Renal pelvis (tissue), 4 donors: ENCODE measurements around the gene FER. TPM values are rescaled to one million over a fixed set of nuclear protein-coding genes. Genes with fewer than 3 reads are reported as not detected.
"Not testable (repeated sequence)": the region's sequence is repeated elsewhere in the genome, so short reads cannot be mapped to it uniquely, and the experiment has no call there.

Source experiments
- DNase-seq: peaks from one replicate; pipeline ENCODE4 v3.0.0-alpha.2; 2013
- polyA plus RNA-seq, 3 donors: library from polyadenylated mRNA; unstranded; fragments of 120-200 nt; gene quantifications; one replicate each; pipeline ENCODE4 v1.2.1, GENCODE V29; 2013; ENCODE audit not compliant: insufficient read length in 3 of 3

Gene FER
- polyA plus RNA-seq, 3 donors, result 14.9 to 19.3 (median 17.3) TPM

DNA sequence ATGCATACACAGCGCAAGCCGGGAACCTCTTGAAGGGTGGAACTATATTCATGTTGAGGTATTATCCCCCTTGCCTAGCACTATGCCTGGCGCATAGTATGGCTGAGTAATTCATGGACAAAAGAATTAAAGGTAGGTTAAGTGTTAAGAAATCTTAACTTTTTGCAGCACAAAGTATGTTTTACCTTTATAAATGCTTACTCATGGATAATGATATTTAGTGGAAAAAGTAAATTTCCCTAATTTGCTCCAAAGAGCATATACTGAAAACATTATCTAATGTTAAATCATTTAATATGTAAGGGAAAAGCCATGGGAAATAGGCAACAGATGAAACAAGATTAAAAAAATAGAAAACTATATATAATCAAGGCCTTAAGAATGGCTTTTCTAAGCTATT, 365.9 kb downstream of the FER start:
- DNase-seq, result no peak

GRCh38 chr5:109121225-109121624, 373.5 kb downstream of the FER start:
- DNase-seq, result no peak

DNA sequence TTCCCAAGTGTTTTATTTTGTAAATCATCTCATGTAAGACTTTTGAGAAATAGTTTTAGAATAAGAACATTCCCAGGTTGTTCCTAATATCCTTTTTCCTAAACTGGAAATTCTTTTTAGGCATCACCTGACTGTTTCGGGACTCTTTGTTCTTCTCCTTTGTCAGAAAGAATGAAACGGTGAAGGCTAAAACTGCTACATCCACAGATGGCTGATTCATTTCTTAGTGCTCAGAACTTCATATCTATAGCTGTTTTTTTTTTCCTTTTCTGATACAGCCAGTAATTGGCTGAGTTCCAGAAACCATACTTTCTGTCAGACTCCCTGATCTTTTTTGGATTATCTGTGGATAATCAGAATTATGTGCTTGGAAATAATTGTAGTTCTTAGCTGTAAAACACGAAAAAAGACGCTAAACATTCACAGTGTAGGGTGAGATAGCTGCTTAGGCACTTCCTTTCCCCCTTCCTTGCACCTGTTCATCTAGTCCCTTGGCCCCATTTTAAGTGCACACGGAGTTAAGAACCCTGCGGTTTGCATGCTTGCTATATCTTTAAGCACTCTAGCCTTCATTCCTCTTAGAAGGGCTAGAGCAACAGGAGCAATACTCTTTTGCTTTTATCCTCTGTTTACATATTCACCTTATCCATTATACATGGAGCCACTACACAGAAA, 378.2 kb downstream of the FER start:
- no peak for DNase-seq

DNA sequence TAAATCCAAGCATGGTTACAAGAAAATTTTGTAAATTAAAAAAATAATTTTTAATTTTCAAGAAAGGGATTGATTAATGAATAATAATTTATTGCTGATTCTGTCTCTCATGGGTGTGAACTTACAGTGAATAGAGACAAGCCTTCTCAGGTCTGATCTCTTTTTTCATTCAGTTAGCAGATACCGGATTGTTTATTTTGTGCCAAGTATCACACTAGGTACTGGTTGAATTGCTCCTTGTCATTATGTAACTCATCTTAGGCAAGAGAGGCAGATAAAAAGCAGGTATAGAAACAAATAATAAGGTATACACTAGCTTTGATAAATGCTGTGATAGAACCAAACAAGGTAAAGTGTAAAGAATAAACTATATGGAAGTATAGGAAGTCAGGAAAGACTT, 378.8 kb downstream of the FER start:
- no peak for DNase-seq

DNA sequence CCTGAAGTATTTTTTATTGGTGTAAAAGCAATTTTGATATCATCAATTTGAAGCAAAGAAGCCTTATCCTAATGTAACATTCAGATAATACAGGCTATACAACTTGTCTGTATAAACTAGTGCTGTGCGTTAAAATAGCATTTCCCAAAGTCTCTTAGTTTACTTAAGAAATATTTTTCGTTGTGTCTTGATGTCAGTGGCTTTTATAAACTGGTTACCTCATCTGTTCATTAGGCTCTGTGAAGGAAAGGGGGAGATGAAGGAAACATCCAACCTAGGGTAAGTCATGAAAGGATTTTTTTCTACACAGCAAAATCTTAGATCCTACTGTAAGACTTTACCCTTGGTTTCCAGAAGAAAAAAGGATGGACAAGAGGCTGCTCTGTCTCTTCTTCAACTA, 389.2 kb downstream of the FER start:
- no peak for DNase-seq

GRCh38 chr5:109141222-109142200, 393.8 kb downstream of the FER start:
- no peak for DNase-seq

- peak; percentile 73 for DNase-seq
Measured at GRCh38 chr5:109143031-109143430, 395.3 kb downstream of the FER start.

- DNase-seq, result no peak
Measured at GRCh38 chr5:109145139-109145538, 397.4 kb downstream of the FER start.

- no peak for DNase-seq
Measured at GRCh38 chr5:109146591-109146990, 398.9 kb downstream of the FER start.

DNA sequence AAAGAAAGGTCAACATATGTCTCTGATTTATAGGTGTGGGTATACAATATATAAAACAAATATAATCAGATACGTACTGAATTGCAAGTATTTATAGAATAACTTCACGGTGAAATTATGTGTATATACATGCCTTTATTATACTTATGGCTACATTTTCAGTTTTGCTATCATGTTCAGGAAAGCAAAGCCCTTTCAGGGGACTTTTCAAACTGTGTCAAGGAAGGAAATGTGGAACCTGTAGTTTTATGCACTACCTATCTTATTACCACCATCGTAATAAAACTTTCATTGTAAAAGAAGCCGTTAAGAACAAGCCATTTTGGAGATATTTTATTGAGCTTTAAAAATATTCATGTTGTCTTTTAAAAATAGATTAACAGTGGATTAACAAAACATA, 404.9 kb downstream of the FER start:
- DNase-seq, result no peak

GRCh38 chr5:109155625-109156024, 407.9 kb downstream of the FER start:
- no peak for DNase-seq

- no peak for DNase-seq
Measured at GRCh38 chr5:109156885-109157284, 409.2 kb downstream of the FER start.

DNA sequence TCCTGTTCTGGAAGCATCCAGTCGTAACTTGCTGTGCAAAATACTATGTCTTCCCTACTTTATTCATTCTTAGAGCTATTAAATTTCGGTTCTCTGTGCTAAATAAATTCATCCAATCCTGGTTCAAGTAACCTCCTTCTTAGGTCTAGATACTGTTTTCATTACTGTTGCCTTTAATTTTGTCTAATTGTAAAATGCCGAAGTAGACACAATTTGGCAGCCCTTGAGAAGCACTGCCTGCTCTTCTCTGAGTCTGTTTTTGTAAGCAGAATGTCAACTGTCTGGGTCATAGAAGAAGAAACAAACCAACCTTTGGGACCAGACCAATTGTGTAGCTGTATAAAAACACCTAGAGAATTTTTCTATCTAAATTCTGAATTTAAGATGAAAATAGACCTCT, 412.8 kb downstream of the FER start:
- no peak for DNase-seq

DNA sequence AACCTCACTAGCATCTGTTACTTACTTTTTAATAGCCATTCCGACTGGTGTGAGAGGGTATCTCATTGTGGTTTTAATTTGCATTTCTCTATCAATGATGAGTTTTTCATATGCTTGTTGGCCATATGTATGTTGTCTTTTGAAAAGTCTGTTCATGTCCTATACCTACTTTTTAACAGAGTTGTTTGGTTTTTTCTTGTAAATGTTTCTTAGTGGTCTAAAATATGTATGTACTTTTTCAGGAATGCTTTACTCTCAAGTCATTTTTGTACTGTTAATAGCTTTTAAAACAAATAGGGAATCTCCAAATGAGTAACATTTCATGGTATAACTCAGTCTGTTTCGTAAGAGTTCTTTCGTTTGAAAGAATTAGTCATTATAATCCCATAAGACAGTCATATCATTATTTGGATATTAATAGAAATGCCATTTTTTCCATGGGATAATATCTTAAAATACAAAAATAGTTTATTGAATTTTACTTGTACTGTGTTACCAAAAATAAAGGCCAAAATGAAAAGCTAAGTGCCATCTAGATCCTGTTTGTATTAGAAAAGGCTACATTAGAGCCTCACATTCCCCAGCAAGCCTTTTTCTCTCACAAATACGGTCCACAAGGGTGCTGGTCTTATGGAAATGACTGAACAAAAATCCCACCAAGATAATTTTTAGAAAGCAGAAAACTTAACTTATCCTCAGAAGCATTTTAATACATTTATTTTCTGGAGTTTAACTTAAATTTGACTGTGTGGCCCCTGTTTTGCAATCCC, 414.4 kb downstream of the FER start:
- no peak for DNase-seq

- no peak for DNase-seq
Measured at GRCh38 chr5:109163336-109163735, 415.6 kb downstream of the FER start.

DNA sequence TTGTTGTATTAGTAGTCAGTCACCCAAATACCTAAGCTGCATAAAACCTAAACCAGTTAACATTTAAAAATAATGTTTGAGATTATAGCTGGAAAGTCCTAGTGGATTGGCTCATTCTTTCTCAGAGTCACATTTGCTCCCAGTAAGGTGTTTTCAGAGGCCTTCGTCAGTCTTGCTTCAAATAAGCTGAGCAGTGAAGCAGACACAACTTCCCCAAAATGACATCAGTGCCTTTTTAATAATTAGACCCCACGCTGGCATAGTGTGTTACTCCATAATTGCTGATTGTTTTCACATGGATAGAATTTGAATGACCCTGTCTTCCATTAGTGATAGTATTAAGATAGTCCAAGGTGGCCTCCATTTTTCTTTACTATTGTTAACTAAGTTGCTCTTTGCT, 416.3 kb downstream of the FER start:
- no peak for DNase-seq

DNA sequence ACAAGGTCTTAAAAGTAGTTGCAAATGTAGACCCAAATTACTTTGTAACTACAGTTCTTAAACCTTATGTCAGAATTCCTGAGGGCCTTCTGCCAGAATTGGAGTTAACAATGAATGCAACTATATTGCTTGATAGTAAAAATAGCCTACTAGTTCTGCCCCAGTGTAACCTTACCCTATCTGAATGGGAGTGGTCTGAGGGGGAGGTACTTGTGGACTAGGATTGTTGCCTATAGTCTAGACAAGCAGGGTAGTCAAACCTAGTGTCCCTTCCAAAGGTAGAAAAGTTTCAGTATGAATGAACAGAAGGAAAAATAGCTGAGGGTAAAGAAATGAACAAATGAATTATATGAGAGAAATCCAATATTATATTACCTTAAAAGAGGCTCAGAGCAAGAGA, 419.9 kb downstream of the FER start:
- DNase-seq, result no peak

DNA sequence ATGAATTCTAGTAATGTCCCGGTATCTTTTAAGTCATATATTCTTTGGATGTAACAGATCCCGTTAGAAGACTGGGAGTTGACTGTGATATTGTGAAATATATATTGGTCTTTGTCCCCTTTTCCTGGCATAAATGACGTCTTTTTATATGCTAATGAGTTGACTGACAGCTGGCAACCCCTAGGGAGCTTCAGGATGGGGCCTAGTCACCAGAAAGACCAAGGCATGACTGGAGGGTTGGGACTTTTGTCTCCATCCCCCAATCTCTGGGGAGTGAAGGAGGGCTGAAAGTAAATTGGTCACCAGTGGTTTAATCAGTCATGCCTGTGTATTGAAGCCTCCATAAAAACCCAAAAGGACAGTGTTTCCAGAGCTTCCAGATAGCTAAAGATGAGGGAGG, 420.5 kb downstream of the FER start:
- DNase-seq, result no peak

DNA sequence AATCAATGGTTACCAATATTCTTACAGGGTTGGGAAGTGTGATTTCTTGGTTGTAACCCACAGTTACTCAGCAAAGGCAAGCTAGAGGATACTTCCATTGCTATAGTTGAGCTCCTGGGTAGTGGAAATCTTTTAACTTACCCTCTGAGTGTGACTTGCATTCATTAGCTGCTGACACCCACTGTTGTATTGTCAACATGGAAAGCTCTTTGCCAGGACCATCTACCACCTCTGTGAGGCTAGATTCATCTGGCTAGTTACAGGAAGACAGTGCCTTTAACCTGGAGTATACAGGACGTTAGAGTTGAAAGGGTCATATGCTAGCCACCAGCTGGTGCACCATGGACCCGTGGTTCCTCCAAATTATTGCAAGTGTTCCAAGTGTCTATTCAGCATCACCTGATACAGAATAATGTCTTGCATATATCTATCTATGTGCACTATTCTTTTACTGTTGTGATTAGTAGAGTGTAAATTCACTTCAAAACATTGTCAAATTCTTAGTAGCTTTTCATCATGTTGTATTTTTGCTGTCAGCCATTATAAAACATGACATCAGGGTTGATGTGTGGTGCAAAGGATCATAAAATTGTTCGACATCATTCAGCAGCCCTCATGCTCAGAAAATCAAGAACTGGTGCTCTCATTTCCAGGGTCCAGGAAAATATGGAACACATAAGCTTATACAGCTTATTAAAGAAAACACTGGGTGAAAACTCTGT, 423.1 kb downstream of the FER start:
- no peak for DNase-seq

DNA sequence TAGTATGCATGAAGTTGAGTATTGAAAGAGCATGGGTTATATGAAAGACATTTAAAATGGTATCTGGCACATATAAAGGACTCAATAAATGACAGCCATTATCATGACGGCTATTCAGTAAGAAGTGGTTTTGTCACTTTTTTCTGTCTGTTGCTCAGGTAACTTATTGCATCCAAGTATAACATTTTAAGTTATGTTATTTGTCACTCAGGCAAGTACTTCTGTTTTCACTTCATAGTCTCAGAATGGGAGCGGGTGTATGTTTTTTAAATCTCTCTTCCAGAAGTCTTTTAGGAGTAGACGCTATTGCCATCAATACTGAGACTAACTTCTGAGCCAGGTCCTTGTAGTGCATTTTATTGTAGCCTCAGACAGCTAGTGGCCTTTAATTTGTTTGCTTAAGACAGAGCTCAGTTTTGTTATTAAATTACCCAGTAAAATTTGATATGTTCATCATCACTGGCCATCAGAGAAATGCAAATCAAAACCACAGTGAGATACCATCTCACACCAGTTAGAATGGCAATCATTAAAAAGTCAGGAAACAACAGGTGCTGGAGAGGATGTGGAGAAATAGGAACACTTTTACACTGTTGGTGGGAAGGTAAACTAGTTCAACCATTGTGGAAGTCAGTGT, 423.9 kb downstream of the FER start:
- DNase-seq, result not testable (repeated sequence)
